ENCODE results near the gene PURB. TPM values are rescaled to one million over a fixed set of nuclear protein-coding genes. Genes with fewer than 3 reads are reported as not detected.

The PURB gene
- total RNA-seq, 4 donors from 2014 or later = 16.4 to 27.7 (median 21.5) TPM

Other genes starting within 250 kb of the PURB start
- 10 to 100 TPM in 3 of 4 donors, 1 to 10 TPM in 1; 6.9 to 25.4 (median 18.3) TPM for gene ZMIZ2, start 136.7 kb downstream of the PURB start, total RNA-seq
- gene PPIA, start 88.8 kb downstream of the PURB start, total RNA-seq = 1,000 to 10,000 TPM; 1,726 to 3,682 (median 2,875) TPM
- gene H2AZ2, start 37.4 kb downstream of the PURB start, total RNA-seq = 100 to 1,000 TPM in 2 of 4 donors, 10 to 100 TPM in 2; 65.2 to 124 (median 99.8) TPM
- gene MYO1G, start 93.5 kb upstream of the PURB start, total RNA-seq = 1 to 10 TPM; 1.3 to 5.0 (median 2.6) TPM
- gene CCM2, start 114.7 kb upstream of the PURB start, total RNA-seq = 10 to 100 TPM; 20.0 to 36.3 (median 24.9) TPM
- 1 to 10 TPM in 1 of 4 donors, under 1 TPM in 2, not detected in 1; 0.04 to 1.9 (median 0.62) TPM for gene NACAD, start 203.4 kb upstream of the PURB start, total RNA-seq
- 10 to 100 TPM; 52.9 to 79.5 (median 65.4) TPM for gene TBRG4, start 226.2 kb upstream of the PURB start, total RNA-seq

Data from esophagus squamous epithelium (tissue), 4 donors.